ENCODE results near the gene KCNQ1OT1. TPM values are rescaled to one million over a fixed set of nuclear protein-coding genes. Genes with fewer than 3 reads are reported as not detected.

The KCNQ1OT1 gene
- total and polyA plus RNA-seq, 2 of the 4 experiments (the other 2 are of a cell fraction), result 0.14 to 2.0 TPM

DNA sequence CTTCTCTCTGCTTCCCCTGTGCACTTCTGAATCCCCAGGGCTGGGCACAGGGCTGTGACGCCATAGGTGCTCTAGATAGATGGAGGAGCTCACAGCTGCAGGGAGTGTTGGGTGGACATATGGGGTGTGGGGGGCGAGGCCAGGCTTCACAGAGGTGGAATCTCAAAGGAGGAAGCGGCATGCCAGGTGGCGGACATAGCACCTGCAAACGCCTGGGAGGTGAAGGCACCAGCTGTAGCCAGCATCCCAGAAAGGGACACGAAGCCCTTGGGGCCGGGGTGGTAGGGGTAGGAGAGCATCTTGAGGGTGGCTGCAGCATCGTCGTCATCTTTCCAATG, 14.6 kb upstream of the KCNQ1OT1 start:
- ATAC-seq (ENCODE audit: low read depth) (no peak), DNase-seq (no peak)
- H4K5ac ChIP-seq (ENCODE audit: low read depth, low read length), result no peak overlapping the region
- no peak overlapping the region for H2AK9ac ChIP-seq (replicated peaks; ENCODE audit: low read depth, low read length, poor library complexity)
- no peak overlapping the region for H3K4ac ChIP-seq (ENCODE audit: low read depth, low read length)
- TF ChIP-seq MAFK (IDR thresholded peaks at IDR 0.05; ENCODE audit: low read depth, low read length) (no peak), CHD1 (IDR thresholded peaks at IDR 0.05; ENCODE audit: low read depth, low read length) (no peak), NFE2L2 (IDR thresholded peaks at IDR 0.05; ENCODE audit: low read depth, low read length) (no peak), MXI1 (IDR thresholded peaks at IDR 0.05; ENCODE audit: borderline replicate concordance, low read depth, low read length) (no peak), POLR2A (IDR thresholded peaks at IDR 0.05; ENCODE audit: low read depth, low read length) (no peak), CEBPB (IDR thresholded peaks at IDR 0.05; ENCODE audit: low read depth, low read length) (no peak), FOS (IDR thresholded peaks at IDR 0.05; ENCODE audit: low read depth, low read length) (no peak), SMC3 (IDR thresholded peaks at IDR 0.05; ENCODE audit: low read depth, low read length) (no peak), BHLHE40 (IDR thresholded peaks at IDR 0.05; ENCODE audit: low read depth, low read length) (no peak), RFX5 (IDR thresholded peaks at IDR 0.05; ENCODE audit: low read depth, low read length) (no peak), RAD21 (IDR thresholded peaks at IDR 0.05; ENCODE audit: low read length) (no peak), MAZ (IDR thresholded peaks at IDR 0.05; ENCODE audit: borderline replicate concordance, low read depth, low read length) (no peak), RCOR1 (IDR thresholded peaks at IDR 0.05; ENCODE audit: insufficient replicate concordance, low read length) (no peak)
- TF ChIP-seq, protein P1, sequence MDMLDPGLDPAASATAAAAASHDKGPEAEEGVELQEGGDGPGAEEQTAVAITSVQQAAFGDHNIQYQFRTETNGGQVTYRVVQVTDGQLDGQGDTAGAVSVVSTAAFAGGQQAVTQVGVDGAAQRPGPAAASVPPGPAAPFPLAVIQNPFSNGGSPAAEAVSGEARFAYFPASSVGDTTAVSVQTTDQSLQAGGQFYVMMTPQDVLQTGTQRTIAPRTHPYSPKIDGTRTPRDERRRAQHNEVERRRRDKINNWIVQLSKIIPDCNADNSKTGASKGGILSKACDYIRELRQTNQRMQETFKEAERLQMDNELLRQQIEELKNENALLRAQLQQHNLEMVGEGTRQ (IDR thresholded peaks at IDR 0.05; ENCODE audit: low read depth, low read length), result no peak
- TF ChIP-seq, protein P2, sequence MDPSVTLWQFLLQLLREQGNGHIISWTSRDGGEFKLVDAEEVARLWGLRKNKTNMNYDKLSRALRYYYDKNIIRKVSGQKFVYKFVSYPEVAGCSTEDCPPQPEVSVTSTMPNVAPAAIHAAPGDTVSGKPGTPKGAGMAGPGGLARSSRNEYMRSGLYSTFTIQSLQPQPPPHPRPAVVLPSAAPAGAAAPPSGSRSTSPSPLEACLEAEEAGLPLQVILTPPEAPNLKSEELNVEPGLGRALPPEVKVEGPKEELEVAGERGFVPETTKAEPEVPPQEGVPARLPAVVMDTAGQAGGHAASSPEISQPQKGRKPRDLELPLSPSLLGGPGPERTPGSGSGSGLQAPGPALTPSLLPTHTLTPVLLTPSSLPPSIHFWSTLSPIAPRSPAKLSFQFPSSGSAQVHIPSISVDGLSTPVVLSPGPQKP (IDR thresholded peaks at IDR 0.05; ENCODE audit: borderline replicate concordance, low read depth, low read length), result no peak
- TF ChIP-seq, protein P3, sequence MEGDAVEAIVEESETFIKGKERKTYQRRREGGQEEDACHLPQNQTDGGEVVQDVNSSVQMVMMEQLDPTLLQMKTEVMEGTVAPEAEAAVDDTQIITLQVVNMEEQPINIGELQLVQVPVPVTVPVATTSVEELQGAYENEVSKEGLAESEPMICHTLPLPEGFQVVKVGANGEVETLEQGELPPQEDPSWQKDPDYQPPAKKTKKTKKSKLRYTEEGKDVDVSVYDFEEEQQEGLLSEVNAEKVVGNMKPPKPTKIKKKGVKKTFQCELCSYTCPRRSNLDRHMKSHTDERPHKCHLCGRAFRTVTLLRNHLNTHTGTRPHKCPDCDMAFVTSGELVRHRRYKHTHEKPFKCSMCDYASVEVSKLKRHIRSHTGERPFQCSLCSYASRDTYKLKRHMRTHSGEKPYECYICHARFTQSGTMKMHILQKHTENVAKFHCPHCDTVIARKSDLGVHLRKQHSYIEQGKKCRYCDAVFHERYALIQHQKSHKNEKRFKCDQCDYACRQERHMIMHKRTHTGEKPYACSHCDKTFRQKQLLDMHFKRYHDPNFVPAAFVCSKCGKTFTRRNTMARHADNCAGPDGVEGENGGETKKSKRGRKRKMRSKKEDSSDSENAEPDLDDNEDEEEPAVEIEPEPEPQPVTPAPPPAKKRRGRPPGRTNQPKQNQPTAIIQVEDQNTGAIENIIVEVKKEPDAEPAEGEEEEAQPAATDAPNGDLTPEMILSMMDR (conservative IDR thresholded peaks at IDR 0.05; ENCODE audit: low read depth, low read length), result no peak
- H2BK5ac ChIP-seq (ENCODE audit: low read depth, low read length, poor library complexity, severe bottlenecking), result no peak overlapping the region
- H3K9me1 ChIP-seq (ENCODE audit: insufficient read depth, low read length), result no peaks in the 10 kb centered on the region
- no peak overlapping the region for H4K91ac ChIP-seq (ENCODE audit: insufficient read depth, low read depth, low read length)
- intact Hi-C loops (cut with micrococcal nuclease), result no loop called here
- H2BK15ac ChIP-seq (ENCODE audit: low read depth, low read length), result no peak overlapping the region
- no peak overlapping the region for H2BK120ac ChIP-seq (ENCODE audit: low read depth, low read length)
- H2AFZ ChIP-seq (replicated peaks; ENCODE audit: low read length, poor library complexity), result no peak overlapping the region
- dilution Hi-C loops (cut with HindIII; ENCODE audit: low sequenced_read_pairs, unreplicated experiment), result no loop called here
- H3K4me1 ChIP-seq (ENCODE audit: control insufficient read depth, insufficient read depth, low read length), result no peaks in the 10 kb centered on the region; the same call in 1 of the 2 replicates
- H3K14ac ChIP-seq (replicated peaks; ENCODE audit: low read depth, low read length), result no peak overlapping the region
- H4K20me1 ChIP-seq (ENCODE audit: insufficient read depth, low read length), result no peaks in the 10 kb centered on the region
- POLR2A ChIA-PET (ENCODE audit: unreplicated experiment), result no interaction called here
- no peak overlapping the region for H2BK20ac ChIP-seq (ENCODE audit: low read depth, low read length)
- CTCF ChIA-PET, result no interaction called here
- no TSS peak for BruUV-seq (replicated peaks)
- H3K4me2 ChIP-seq (ENCODE audit: low read depth, low read length), result no peak overlapping the region
- no peak overlapping the region for H3K27ac ChIP-seq (ENCODE audit: insufficient read depth, low read length)
- no peaks in the 10 kb centered on the region for H3K36me3 ChIP-seq (ENCODE audit: control insufficient read depth, insufficient read depth, low read length)
- in situ Hi-C loops (cut with MboI; ENCODE audit: low sequenced_read_pairs), result no loop called here
- H3K79me1 ChIP-seq (ENCODE audit: low read depth in 1 of 2, low read length in 2 of 2), result no peaks in the 10 kb centered on the region
- no peak overlapping the region for H3K9ac ChIP-seq (ENCODE audit: low read depth, low read length)
- H2AK5ac ChIP-seq (ENCODE audit: low read depth, low read length), result no peak overlapping the region
- H3K4me3 ChIP-seq (ENCODE audit: insufficient read depth, low read depth, low read length), result no peak overlapping the region
- no peak overlapping the region for H4K8ac ChIP-seq (ENCODE audit: low read depth in 2 of 2, low read length in 2 of 2)
- no peak overlapping the region for H3K23ac ChIP-seq (ENCODE audit: low read depth, low read length)
- peaks cover 59% of the 10 kb centered on the region for H3K27me3 ChIP-seq (ENCODE audit: control insufficient read depth, insufficient read depth, low read length)
- H3K9me3 ChIP-seq (ENCODE audit: control insufficient read depth, insufficient read depth, low read length), result peaks cover 2% of the 10 kb centered on the region
- no peak overlapping the region for H3K18ac ChIP-seq (ENCODE audit: low read depth, low read length)
- 63% methylated on average over 3 of the region's 9 CpGs; no CpG with 5 or more reads in 1 of the 2 experiments for WGBS, 2 experiments (ENCODE audit: extremely low coverage in 2 of 2, insufficient read length in 1 of 2)
- H3K56ac ChIP-seq (ENCODE audit: extremely low read depth, insufficient read depth, low read length), result no peak overlapping the region
